ENCODE results near the gene RABGAP1.

DNA sequence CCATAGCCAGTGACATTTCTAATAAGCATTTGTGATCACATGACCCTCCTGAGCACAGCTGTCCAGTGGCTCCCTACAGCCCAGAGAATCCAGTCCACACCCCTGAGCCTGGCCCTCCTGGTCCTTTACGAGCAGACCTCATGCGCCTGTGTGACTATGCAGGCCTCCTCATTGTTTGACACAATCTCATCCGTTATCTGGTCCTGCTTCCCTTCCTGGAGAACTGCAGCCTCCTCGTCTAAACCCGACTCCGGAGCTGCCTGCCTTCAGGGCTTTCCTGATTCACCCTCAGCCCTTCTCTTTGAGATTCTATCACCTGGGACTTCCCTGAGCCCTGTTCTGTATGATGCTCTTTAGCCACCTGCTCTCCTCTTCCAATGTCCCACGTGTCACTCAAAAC lies 172.4 kb downstream of the RABGAP1 start:
- TF ChIP-seq, protein P1, sequence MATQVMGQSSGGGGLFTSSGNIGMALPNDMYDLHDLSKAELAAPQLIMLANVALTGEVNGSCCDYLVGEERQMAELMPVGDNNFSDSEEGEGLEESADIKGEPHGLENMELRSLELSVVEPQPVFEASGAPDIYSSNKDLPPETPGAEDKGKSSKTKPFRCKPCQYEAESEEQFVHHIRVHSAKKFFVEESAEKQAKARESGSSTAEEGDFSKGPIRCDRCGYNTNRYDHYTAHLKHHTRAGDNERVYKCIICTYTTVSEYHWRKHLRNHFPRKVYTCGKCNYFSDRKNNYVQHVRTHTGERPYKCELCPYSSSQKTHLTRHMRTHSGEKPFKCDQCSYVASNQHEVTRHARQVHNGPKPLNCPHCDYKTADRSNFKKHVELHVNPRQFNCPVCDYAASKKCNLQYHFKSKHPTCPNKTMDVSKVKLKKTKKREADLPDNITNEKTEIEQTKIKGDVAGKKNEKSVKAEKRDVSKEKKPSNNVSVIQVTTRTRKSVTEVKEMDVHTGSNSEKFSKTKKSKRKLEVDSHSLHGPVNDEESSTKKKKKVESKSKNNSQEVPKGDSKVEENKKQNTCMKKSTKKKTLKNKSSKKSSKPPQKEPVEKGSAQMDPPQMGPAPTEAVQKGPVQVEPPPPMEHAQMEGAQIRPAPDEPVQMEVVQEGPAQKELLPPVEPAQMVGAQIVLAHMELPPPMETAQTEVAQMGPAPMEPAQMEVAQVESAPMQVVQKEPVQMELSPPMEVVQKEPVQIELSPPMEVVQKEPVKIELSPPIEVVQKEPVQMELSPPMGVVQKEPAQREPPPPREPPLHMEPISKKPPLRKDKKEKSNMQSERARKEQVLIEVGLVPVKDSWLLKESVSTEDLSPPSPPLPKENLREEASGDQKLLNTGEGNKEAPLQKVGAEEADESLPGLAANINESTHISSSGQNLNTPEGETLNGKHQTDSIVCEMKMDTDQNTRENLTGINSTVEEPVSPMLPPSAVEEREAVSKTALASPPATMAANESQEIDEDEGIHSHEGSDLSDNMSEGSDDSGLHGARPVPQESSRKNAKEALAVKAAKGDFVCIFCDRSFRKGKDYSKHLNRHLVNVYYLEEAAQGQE (IDR thresholded peaks at IDR 0.05; ENCODE audit: unreplicated experiment): no peak
- TF ChIP-seq CTCF (conservative IDR thresholded peaks at IDR 0.05; ENCODE audit: low read depth in 2 of 2) (no peak), CREB1 (CRISPR knock-in tag; IDR thresholded peaks at IDR 0.05; ENCODE audit: low read depth) (no peak), JUNB (IDR thresholded peaks at IDR 0.05; ENCODE audit: unreplicated experiment) (no peak)

Data from GM23338 (cell line).